ENCODE results near the gene CHKA.

CHKA gene

DNA sequence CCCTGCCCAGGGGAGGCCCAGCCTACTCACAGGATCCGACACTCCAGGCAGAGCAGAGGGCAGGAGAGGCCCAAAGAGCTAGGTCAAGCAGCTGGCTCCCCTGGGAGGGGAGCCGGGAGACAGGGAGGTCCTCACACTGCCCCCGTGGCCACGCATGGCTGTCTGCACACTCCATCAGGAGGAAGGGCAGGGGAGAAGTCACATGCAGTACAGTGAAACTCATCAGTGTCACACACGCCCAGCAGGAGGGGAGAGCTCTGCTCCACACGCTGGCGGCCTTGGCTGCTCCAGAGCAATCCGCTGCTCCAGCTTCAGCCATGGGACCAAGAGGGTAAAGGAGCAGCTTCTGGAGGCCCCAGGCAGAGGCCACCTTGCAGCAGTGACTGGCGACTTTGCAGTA lies 68.1 kb downstream of the CHKA start:
- Histone ChIP-seq H3K36me3 (ENCODE audit: control insufficient read depth, insufficient read depth, low read length) (peaks cover 43% of the 10 kb centered on the region), H3K27me3 (replicated peaks; ENCODE audit: control insufficient read depth, insufficient read depth, low read length) (no peaks in the 10 kb centered on the region), H3K4me3 (replicated peaks; ENCODE audit: low read depth, low read length) (no peak overlapping the region)
- DNase-seq (ENCODE audit: extremely low read depth, insufficient read length): no peak
- TF ChIP-seq, protein P1, sequence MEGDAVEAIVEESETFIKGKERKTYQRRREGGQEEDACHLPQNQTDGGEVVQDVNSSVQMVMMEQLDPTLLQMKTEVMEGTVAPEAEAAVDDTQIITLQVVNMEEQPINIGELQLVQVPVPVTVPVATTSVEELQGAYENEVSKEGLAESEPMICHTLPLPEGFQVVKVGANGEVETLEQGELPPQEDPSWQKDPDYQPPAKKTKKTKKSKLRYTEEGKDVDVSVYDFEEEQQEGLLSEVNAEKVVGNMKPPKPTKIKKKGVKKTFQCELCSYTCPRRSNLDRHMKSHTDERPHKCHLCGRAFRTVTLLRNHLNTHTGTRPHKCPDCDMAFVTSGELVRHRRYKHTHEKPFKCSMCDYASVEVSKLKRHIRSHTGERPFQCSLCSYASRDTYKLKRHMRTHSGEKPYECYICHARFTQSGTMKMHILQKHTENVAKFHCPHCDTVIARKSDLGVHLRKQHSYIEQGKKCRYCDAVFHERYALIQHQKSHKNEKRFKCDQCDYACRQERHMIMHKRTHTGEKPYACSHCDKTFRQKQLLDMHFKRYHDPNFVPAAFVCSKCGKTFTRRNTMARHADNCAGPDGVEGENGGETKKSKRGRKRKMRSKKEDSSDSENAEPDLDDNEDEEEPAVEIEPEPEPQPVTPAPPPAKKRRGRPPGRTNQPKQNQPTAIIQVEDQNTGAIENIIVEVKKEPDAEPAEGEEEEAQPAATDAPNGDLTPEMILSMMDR (IDR thresholded peaks at IDR 0.05; ENCODE audit: insufficient read depth, low read length, poor library complexity, severe bottlenecking): no peak

- peaks cover 50% of the 10 kb centered on the region for H3K36me3 ChIP-seq (ENCODE audit: control insufficient read depth, insufficient read depth, low read length)
These were observed 68.9 kb downstream of the CHKA start for GRCh38 chr11:68052137-68052873.

GRCh38 chr11:68051191-68052136 lies 69.7 kb downstream of the CHKA start:
- TF ChIP-seq, protein P1 (IDR thresholded peaks at IDR 0.05; ENCODE audit: insufficient read depth, low read length, poor library complexity, severe bottlenecking): no peak
- peaks cover 55% of the 10 kb centered on the region for H3K36me3 ChIP-seq (ENCODE audit: control insufficient read depth, insufficient read depth, low read length)
- no peaks in the 10 kb centered on the region for H3K27me3 ChIP-seq (replicated peaks; ENCODE audit: control insufficient read depth, insufficient read depth, low read length)
- no peak for DNase-seq (ENCODE audit: extremely low read depth, insufficient read length)
- H3K4me3 ChIP-seq (replicated peaks; ENCODE audit: low read depth, low read length): no peak overlapping the region

More at GRCh38 chr11:68052137-68052873, 68.9 kb downstream of the CHKA start:
- Histone ChIP-seq H3K27me3 (replicated peaks; ENCODE audit: control insufficient read depth, insufficient read depth, low read length) (no peaks in the 10 kb centered on the region), H3K4me3 (replicated peaks; ENCODE audit: low read depth, low read length) (no peak overlapping the region)
- no peak for DNase-seq (ENCODE audit: extremely low read depth, insufficient read length)
- TF ChIP-seq, protein P1 (IDR thresholded peaks at IDR 0.05; ENCODE audit: insufficient read depth, low read length, poor library complexity, severe bottlenecking): no peak

DNA sequence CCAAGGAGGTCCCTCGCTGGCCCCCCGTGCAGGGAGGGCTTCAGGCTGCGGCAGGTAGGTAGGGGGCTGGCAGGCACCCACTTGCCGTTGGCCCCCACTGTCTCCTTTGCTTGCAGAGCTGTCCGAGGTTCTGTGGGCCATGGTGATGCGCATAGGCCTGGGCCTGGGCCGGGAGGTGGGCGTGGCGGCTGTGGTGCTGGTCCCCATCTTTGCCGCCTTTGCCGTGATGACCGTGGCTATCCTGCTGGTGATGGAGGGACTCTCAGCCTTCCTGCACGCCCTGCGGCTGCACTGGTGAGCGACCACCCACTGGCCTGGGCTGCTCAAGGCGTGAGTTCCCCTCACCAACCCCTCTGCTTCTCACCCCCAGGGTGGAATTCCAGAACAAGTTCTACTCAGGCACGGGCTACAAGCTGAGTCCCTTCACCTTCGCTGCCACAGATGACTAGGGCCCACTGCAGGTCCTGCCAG lies 70.8 kb downstream of the CHKA start:
- DNase-seq (ENCODE audit: extremely low read depth, insufficient read length): no peak
- peaks cover 61% of the 10 kb centered on the region for H3K36me3 ChIP-seq (ENCODE audit: control insufficient read depth, insufficient read depth, low read length)
- TF ChIP-seq, protein P1 (IDR thresholded peaks at IDR 0.05; ENCODE audit: insufficient read depth, low read length, poor library complexity, severe bottlenecking): no peak
- no peaks in the 10 kb centered on the region for H3K27me3 ChIP-seq (replicated peaks; ENCODE audit: control insufficient read depth, insufficient read depth, low read length)
- H3K4me3 ChIP-seq (replicated peaks; ENCODE audit: low read depth, low read length): no peak overlapping the region

GRCh38 chr11:68049509-68050370 lies 71.4 kb downstream of the CHKA start:
- no peak for DNase-seq (ENCODE audit: extremely low read depth, insufficient read length)
- no peak overlapping the region for H3K4me3 ChIP-seq (replicated peaks; ENCODE audit: low read depth, low read length)
- TF ChIP-seq, protein P1 (IDR thresholded peaks at IDR 0.05; ENCODE audit: insufficient read depth, low read length, poor library complexity, severe bottlenecking): no peak
- H3K36me3 ChIP-seq (ENCODE audit: control insufficient read depth, insufficient read depth, low read length): peaks cover 68% of the 10 kb centered on the region
- H3K27me3 ChIP-seq (replicated peaks; ENCODE audit: control insufficient read depth, insufficient read depth, low read length): no peaks in the 10 kb centered on the region
